ENCODE measurements around the gene PCDH15. TPM values are rescaled to one million over a fixed set of nuclear protein-coding genes. Genes with fewer than 3 reads are reported as not detected.
"Not testable (repeated sequence)": the region's sequence is repeated elsewhere in the genome, so short reads cannot be mapped to it uniquely, and the experiment has no call there.

The PCDH15 gene
- total and polyA plus RNA-seq, 12 donors: 1.9 to 34.2 (median 10.2) TPM

GRCh38 chr10:54525816-54526215, 275.2 kb downstream of the PCDH15 start:
- intact Hi-C loops (cut with DNase I): no loop called here
- DNase-seq: no peak
- Histone ChIP-seq H3K36me3 (replicated peaks in 1 of 2) (no peaks in the 10 kb centered on the region), H3K4me3 (no peak overlapping the region), H3K9me3 (replicated peaks in 1 of 3) (no peaks in the 10 kb centered on the region), H3K27ac (no peak overlapping the region), H3K4me1 (replicated peaks in 1 of 2) (no peaks in the 10 kb centered on the region), H3K27me3 (no peaks in the 10 kb centered on the region)
- WGBS, 4 donors: 68 to 88% (median 74%) methylated on average over 1 of the region's 1 CpG
- TF ChIP-seq CTCF (IDR thresholded peaks at IDR 0.05): no peak
- TF ChIP-seq POLR2A (IDR thresholded peaks at IDR 0.05): no peak

- H3K27ac ChIP-seq; H3K4me3 ChIP-seq; H3K27me3 ChIP-seq; H3K9me3 ChIP-seq (replicated peaks in 1 of 3); H3K36me3 ChIP-seq (replicated peaks in 1 of 2); H3K4me1 ChIP-seq (replicated peaks in 1 of 2); DNase-seq; intact Hi-C loops (cut with DNase I): not testable (repeated sequence)
- 91 to 97% (median 95%) methylated on average over 10 to 12 of the region's 12 CpGs for WGBS, 4 donors
Measured at GRCh38 chr10:54515244-54515643, 285.8 kb downstream of the PCDH15 start.

GRCh38 chr10:54503863-54504262, 297.2 kb downstream of the PCDH15 start:
- no peak for TF ChIP-seq CTCF (IDR thresholded peaks at IDR 0.05)
- no peak for TF ChIP-seq POLR2A (IDR thresholded peaks at IDR 0.05)
- intact Hi-C loops (cut with DNase I): no loop called here
- DNase-seq: no peak
- H3K4me3 ChIP-seq: no peak overlapping the region
- no peaks in the 10 kb centered on the region for H3K27me3 ChIP-seq
- no peak overlapping the region for H3K27ac ChIP-seq
- H3K36me3 ChIP-seq (replicated peaks in 1 of 2): no peaks in the 10 kb centered on the region
- peaks cover 0 to 3% (median 0%) of the 10 kb centered on the region in 3 donors for H3K9me3 ChIP-seq (replicated peaks in 1 of 3)
- H3K4me1 ChIP-seq (replicated peaks in 1 of 2): no peaks in the 10 kb centered on the region
- 81 to 85% (median 84%) methylated on average over 3 of the region's 3 CpGs for WGBS, 4 donors

GRCh38 chr10:54501929-54502328, 299.1 kb downstream of the PCDH15 start:
- H3K27ac ChIP-seq: no peak overlapping the region
- no peak overlapping the region for H3K4me3 ChIP-seq
- H3K36me3 ChIP-seq (replicated peaks in 1 of 2): no peaks in the 10 kb centered on the region
- intact Hi-C loops (cut with DNase I): no loop called here
- no peaks in the 10 kb centered on the region for H3K27me3 ChIP-seq
- TF ChIP-seq POLR2A (IDR thresholded peaks at IDR 0.05): no peak
- no peak for TF ChIP-seq CTCF (IDR thresholded peaks at IDR 0.05)
- peaks cover 0 to 3% (median 0%) of the 10 kb centered on the region in 3 donors for H3K9me3 ChIP-seq (replicated peaks in 1 of 3)
- DNase-seq: no peak
- H3K4me1 ChIP-seq (replicated peaks in 1 of 2): no peaks in the 10 kb centered on the region

- Histone ChIP-seq H3K36me3 (replicated peaks in 1 of 2) (no peaks in the 10 kb centered on the region), H3K27me3 (no peaks in the 10 kb centered on the region), H3K4me1 (replicated peaks in 1 of 2) (no peaks in the 10 kb centered on the region), H3K4me3 (no peak overlapping the region), H3K9me3 (replicated peaks in 1 of 3) (peaks cover 0 to 3% (median 0%) of the 10 kb centered on the region in 3 donors), H3K27ac (no peak overlapping the region)
- TF ChIP-seq CTCF (IDR thresholded peaks at IDR 0.05) (no peak), POLR2A (IDR thresholded peaks at IDR 0.05) (no peak)
- intact Hi-C loops (cut with DNase I): no loop called here
- WGBS, 4 donors: 79 to 84% (median 81%) methylated on average over 3 of the region's 3 CpGs
- DNase-seq: no peak
Measured at GRCh38 chr10:54496852-54497251, 304.2 kb downstream of the PCDH15 start.
